Erythroblast (primary cell): ENCODE results near the gene POFUT2.
A peak's percentile ranks its signal among the peaks of the same experiment; 100 is the strongest.

ENCODE experiments used
- GATA1 ChIP-seq: IDR thresholded peaks from 2 replicates; pipeline ENCODE4 v1.6.1; 2011; ENCODE audit warnings: low read depth, mild to moderate bottlenecking, control low read depth, low read length, moderate library complexity
- POLR2A ChIP-seq: IDR thresholded peaks from 2 replicates; pipeline ENCODE4 v1.6.1; 2011; ENCODE audit warnings: mild to moderate bottlenecking, low read length

DNA sequence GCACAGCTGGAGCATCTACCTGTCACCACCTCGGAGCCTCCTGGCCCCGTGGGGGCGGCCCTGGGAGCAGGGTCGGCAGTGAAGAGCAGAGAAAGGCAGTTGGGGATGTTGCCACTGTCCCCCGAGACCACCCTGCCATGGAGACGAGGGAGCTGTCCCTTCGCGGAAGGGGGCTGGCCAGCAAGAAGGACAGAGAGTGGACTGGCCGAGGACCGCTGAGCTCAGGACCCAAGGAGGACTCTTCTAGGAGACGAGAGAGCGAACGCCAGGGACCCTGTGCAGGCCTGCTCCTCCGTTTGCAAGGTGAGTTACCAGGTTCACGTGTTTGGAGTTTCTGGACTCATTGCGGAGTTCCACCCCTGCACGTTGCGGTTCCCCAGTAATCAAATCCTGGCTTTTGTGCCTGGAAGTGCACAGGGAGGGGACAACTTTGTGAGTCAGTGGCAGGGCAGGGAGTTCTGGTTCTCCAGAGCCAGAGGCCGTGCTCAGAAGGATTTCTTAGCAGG, 5.6 kb upstream of the POFUT2 start:
- TF ChIP-seq POLR2A (peak; percentile 10), GATA1 (no peak)
